ENCODE measurements around the gene SERGEF.

Gene SERGEF

DNA sequence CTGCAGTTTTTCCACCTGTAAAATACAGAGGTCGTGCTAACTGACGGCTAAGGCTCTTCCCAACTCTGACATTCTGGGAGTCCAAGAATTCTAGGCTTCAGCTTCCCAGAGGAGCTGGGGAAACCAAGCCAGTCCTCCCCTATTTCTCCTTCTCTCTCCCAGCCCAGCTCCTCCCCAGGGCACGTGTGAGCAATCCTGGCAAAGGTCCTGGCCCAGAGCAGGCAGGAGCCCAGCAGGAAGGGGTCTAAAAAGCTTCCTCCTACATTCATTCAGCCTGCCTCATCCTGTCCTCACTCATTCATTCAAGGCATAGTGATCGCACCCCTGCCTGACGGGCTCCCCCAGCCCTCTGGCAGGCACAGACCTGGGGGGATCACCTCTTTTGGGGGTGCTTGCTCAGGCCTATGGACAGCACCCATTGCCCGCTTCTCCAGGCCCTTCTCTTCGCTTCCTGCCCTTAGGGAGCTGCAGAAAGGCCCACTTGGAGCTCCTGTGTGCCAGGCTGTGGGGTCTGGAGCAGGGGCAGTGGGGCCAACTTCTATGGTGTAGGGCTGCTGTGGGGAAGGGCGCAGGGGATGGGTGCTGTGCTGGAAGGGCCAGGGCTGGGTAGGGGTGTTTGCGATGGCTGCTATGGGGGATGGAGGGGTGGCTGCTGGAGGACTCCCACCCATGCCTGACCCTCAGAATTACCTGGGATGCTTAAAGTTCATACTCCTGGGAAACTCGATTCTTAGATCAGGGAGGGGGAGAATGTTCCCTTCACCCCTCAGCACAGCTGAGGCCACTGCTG, 268.5 kb downstream of the SERGEF start:
- no peak for DNase-seq

DNA sequence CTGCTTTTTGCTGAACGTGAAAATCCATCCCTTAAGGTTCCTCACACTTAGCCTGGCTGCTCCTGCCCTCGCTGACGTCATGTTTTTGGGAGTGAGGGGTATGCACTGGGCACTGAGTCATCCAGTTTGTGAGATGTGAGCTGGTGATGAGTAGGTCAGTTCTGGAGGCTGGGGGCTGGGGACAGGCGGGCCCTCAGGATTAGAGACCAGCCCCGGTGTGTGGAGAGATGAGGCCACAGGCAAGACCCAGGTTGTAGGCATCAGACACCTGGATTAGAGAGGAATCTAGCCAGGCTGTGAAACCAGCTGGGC, 269.1 kb downstream of the SERGEF start:
- no peak for DNase-seq

DNA sequence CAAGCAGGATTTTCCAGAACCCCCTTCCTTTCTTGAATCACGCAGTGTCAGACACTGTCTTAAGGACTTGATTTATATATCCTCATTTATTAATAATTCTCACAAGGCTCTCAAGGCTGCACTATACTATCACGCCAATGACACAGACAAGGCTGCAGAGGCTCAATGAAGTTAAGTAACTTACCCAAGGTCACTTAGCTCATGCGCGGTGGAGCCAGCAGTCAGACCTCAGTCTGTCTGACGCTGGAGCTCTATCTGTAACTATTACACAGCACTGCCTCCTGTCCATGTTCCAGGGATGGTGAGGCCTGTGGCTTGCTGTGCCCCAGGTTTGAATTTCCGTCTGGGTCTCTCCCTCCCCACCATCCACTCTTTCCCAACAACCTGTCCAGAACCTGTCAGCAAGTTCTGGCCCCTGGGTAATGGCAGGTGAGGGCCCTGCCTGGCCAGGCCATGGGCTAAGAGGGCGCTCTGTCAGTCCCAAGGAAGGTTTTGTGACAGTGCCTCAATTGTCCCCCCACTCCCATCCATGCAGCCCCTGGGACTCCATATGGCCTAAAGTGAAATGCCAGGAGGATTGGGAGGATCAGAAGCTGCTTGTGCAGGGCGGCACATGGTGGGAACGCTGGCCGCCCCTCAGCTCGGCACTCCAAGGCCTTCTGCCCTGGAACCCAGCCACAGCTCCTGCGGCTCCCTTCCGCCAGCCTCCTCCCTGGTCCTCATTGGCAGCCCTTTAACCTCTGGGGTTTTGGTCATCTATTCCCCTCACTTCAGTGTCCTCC, 269.6 kb downstream of the SERGEF start:
- DNase-seq = no peak

DNA sequence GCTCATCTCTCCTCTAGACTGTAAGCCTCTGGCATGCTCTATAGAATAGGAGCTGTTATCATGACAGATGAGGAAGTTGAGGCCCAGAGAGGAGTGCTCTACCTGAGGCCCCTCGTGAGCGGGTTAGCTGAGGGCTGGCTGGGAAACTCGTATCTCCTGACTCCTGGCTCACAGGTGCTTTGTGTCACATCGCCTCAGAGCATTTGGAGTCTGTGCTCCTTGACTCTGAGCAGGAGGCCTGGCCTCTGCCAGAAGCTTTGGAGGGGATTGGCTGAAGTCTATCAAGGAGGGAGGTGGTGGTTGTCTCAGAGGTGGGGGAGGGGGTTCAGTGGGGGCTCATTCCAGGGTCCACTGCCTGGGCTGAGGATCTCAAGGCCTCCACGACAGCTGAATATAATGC, 270.8 kb downstream of the SERGEF start:
- no peak for DNase-seq

DNA sequence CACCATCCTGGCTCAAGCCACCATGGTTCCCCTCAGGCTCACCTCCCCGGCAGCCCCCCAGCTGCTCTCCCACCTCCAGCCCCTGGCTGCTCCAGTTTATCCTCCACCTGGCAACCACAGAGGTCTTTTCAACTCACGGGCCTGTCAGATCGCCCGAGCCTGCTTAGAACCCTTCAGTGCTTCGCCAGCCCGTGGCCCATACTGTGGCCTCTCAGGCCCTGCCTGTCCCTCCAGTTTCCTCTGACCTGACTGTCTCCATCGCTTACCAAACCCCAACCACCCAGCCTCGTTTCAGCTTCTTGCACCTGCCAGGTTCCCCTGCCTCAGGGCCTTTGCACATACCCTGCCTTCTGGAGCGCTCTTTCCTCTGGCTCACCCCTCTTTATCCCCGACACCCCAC, 271.4 kb downstream of the SERGEF start:
- no peak for DNase-seq

DNA sequence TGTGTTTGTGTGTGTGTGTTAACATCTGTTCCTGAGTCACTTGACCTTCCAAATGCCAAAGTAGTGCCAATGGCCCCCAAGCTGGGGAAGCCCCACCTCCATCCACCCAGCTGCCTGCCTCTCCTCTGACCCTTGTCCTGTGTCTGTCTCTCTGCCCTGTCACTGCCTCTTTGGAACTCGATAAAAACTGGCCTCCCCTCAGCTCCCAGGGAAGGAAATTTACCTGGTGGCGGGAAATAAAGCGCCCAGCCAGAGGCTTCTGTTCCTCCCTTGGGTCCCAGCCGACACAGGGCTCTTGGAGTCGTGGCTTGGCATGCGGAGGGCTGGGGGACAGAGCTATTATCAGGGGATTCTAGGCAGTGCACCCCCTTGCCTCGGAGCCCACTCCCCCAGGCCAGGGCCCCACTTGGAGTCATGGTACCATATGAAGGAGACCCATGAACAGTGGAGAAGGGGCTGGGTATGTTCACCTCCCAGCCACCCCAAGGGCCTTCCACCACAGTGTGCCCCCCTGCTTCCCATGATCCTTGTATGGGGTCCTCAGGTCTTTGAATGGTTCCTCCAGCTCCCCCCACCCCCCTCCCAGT, 272.1 kb downstream of the SERGEF start:
- DNase-seq = no peak

DNA sequence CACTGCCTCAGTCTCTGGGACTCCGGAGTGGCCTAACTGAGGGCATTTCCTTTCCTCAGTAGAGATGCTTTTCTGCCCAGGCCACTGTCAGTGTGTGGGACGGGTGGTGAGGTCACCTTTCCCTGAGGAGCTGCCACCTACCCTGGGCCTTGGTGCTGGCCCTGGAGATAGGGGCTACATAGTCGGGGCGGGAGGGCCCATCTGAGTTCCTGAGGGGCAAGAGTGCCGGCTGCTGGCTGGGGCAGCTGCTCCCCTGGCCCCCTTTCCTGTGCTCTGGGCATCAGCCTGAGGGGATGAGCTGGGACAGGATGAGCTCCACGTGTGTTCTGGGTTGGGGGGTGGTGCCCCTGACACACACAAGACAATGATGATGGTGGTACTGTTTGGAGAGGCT, 272.9 kb downstream of the SERGEF start:
- no peak for DNase-seq

DNA sequence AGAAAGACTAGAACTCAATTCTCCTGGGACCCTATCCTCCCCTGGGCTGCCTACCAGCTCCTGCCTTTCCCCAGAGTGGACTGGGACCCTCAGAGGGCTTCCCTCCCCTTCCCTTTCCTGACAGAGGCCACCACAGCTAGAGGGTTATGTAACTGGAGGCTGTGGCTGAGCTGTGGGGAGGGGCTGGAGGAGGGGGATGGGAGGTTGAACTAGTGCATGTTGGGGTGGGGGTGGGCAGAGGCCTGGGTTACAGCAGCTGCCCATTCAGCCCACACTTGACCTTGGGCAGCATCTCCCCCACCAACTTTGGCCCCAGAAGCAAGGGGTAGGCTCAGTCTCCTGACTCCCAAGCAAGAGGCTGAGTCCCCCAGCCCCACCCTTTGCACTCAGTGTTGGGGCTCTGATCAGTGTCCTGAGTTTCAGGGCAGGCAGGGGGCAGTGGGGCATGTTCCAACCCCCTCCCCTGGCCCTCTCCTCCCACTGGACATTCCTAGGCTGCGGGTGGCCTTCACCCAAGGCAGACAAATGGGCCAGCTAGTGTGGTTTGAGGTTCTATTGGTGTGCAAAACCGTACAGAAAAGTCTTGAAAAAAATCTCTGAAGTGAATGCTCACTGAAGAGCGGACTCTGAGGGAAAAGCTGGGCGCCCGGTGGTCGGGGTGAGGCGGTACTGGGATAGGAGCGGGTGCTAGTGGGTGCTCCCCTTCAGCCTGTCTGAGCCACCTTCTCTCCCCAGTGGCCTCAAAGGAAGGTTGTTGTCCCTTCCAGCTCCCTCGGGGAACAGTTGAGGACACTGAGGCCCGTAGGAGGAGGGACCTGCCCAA, 274.5 kb downstream of the SERGEF start:
- no peak for DNase-seq
